ENCODE measurements around the gene EIF6.

Gene EIF6

GRCh38 chr20:35243317-35243716 is 41.3 kb downstream of the EIF6 start:
- Histone ChIP-seq H2AFZ (ENCODE audit: low read depth) (no peak overlapping the region), H3K4me2 (no peak overlapping the region), H3K79me2 (ENCODE audit: insufficient read depth, low read depth) (no peaks in the 10 kb centered on the region)

DNA sequence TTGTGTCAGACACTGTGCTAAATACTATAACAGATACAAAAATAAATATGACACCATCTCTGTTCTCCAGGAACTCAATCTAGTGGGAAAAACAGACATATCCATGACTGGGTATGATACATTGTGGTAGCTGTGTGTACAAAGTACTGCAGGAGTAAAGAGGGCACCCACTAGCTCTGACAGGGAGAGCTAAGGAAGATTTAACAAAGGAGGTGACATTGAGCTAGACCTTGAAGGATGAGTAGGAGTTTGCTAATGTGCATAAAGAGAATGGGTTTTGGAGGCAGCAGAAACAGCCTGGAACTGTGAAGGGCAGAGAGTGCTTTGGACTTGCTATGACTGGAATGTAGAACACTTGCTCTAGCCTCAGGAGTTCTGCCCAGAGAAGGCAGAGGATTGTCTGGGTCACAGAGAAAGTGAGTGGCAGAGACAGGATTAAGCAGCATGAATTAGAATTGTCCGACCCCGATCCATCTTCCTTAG is 43.7 kb downstream of the EIF6 start:
- no peaks in the 10 kb centered on the region for H3K27me3 ChIP-seq (ENCODE audit: insufficient read depth, low read depth)
- no peaks in the 10 kb centered on the region for H4K20me1 ChIP-seq (ENCODE audit: insufficient read depth)
- no peaks in the 10 kb centered on the region for H3K79me2 ChIP-seq (ENCODE audit: insufficient read depth, low read depth)
- no peak overlapping the region for H3K4me3 ChIP-seq (IDR thresholded peaks at IDR 0.05; ENCODE audit: insufficient read depth, low read depth, low read length)
- no peak overlapping the region for H3K27ac ChIP-seq
- H3K4me2 ChIP-seq, result no peak overlapping the region
- no peaks in the 10 kb centered on the region for H3K36me3 ChIP-seq (ENCODE audit: insufficient read depth)
- H2AFZ ChIP-seq (ENCODE audit: low read depth), result no peak overlapping the region
- no peak overlapping the region for H3K9ac ChIP-seq
- no peaks in the 10 kb centered on the region for H3K4me1 ChIP-seq (ENCODE audit: low read depth, poor library complexity, severe bottlenecking)
- no peak for TF ChIP-seq CTCF (conservative IDR thresholded peaks at IDR 0.05; ENCODE audit: low read depth, low read length)

More at GRCh38 chr20:35243317-35243716, 41.3 kb downstream of the EIF6 start:
- no peaks in the 10 kb centered on the region for H3K4me1 ChIP-seq (ENCODE audit: low read depth, poor library complexity, severe bottlenecking)
- H3K36me3 ChIP-seq (ENCODE audit: insufficient read depth), result no peaks in the 10 kb centered on the region
- H3K9ac ChIP-seq, result no peak overlapping the region
- no peak for TF ChIP-seq CTCF (conservative IDR thresholded peaks at IDR 0.05; ENCODE audit: low read depth, low read length)
- no peaks in the 10 kb centered on the region for H3K27me3 ChIP-seq (ENCODE audit: insufficient read depth, low read depth)
- H3K4me3 ChIP-seq (IDR thresholded peaks at IDR 0.05; ENCODE audit: insufficient read depth, low read depth, low read length), result no peak overlapping the region
- no peaks in the 10 kb centered on the region for H4K20me1 ChIP-seq (ENCODE audit: insufficient read depth)
- no peak overlapping the region for H3K27ac ChIP-seq

GRCh38 chr20:35240083-35240810 is 44.3 kb downstream of the EIF6 start:
- Histone ChIP-seq H3K4me2 (no peak overlapping the region), H3K27me3 (ENCODE audit: insufficient read depth, low read depth) (no peaks in the 10 kb centered on the region), H3K36me3 (ENCODE audit: insufficient read depth) (no peaks in the 10 kb centered on the region), H3K79me2 (ENCODE audit: insufficient read depth, low read depth) (no peaks in the 10 kb centered on the region), H3K9ac (no peak overlapping the region), H3K4me1 (ENCODE audit: low read depth, poor library complexity, severe bottlenecking) (no peaks in the 10 kb centered on the region), H4K20me1 (ENCODE audit: insufficient read depth) (no peaks in the 10 kb centered on the region), H2AFZ (ENCODE audit: low read depth) (no peak overlapping the region), H3K27ac (no peak overlapping the region), H3K4me3 (IDR thresholded peaks at IDR 0.05; ENCODE audit: insufficient read depth, low read depth, low read length) (no peak overlapping the region)
- TF ChIP-seq CTCF (conservative IDR thresholded peaks at IDR 0.05; ENCODE audit: low read depth, low read length), result no peak

- Histone ChIP-seq H2AFZ (ENCODE audit: low read depth) (no peak overlapping the region), H3K79me2 (ENCODE audit: insufficient read depth, low read depth) (no peaks in the 10 kb centered on the region), H3K27ac (no peak overlapping the region), H3K4me1 (ENCODE audit: low read depth, poor library complexity, severe bottlenecking) (no peaks in the 10 kb centered on the region), H4K20me1 (ENCODE audit: insufficient read depth) (no peaks in the 10 kb centered on the region), H3K9ac (no peak overlapping the region), H3K4me2 (no peak overlapping the region), H3K4me3 (IDR thresholded peaks at IDR 0.05; ENCODE audit: insufficient read depth, low read depth, low read length) (no peak overlapping the region), H3K27me3 (ENCODE audit: insufficient read depth, low read depth) (no peaks in the 10 kb centered on the region), H3K36me3 (ENCODE audit: insufficient read depth) (no peaks in the 10 kb centered on the region)
- TF ChIP-seq CTCF (conservative IDR thresholded peaks at IDR 0.05; ENCODE audit: low read depth, low read length), result no peak
These were observed 45.8 kb downstream of the EIF6 start for GRCh38 chr20:35238735-35239134.

All from KMS-11 (cell line).